ENCODE data around the gene SYNRG. TPM values are rescaled to one million over a fixed set of nuclear protein-coding genes. Genes with fewer than 3 reads are reported as not detected.

SYNRG gene
- total and polyA plus RNA-seq, 2 of the 13 experiments (the other 11 are each of a cell fraction or from before 2014, with no cell fraction given) = 7.3 to 8.7 TPM

GRCh38 chr17:37488009-37488604, 121.1 kb downstream of the SYNRG start (continued):
- TF ChIP-seq, protein P1, sequence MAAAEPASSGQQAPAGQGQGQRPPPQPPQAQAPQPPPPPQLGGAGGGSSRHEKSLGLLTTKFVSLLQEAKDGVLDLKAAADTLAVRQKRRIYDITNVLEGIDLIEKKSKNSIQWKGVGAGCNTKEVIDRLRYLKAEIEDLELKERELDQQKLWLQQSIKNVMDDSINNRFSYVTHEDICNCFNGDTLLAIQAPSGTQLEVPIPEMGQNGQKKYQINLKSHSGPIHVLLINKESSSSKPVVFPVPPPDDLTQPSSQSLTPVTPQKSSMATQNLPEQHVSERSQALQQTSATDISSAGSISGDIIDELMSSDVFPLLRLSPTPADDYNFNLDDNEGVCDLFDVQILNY (CRISPR knock-in tag; conservative IDR thresholded peaks at IDR 0.05) = no peak
- TF ChIP-seq, protein P2, sequence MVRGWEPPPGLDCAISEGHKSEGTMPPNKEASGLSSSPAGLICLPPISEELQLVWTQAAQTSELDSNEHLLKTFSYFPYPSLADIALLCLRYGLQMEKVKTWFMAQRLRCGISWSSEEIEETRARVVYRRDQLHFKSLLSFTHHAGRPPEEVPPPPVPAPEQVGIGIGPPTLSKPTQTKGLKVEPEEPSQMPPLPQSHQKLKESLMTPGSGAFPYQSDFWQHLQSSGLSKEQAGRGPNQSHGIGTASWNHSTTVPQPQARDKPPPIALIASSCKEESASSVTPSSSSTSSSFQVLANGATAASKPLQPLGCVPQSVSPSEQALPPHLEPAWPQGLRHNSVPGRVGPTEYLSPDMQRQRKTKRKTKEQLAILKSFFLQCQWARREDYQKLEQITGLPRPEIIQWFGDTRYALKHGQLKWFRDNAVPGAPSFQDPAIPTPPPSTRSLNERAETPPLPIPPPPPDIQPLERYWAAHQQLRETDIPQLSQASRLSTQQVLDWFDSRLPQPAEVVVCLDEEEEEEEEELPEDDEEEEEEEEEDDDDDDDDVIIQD (CRISPR knock-in tag; IDR thresholded peaks at IDR 0.05; ENCODE audit: low read depth) = peak; percentile 63; the same call in 1 of the 2 replicates
- TF ChIP-seq, protein P3, sequence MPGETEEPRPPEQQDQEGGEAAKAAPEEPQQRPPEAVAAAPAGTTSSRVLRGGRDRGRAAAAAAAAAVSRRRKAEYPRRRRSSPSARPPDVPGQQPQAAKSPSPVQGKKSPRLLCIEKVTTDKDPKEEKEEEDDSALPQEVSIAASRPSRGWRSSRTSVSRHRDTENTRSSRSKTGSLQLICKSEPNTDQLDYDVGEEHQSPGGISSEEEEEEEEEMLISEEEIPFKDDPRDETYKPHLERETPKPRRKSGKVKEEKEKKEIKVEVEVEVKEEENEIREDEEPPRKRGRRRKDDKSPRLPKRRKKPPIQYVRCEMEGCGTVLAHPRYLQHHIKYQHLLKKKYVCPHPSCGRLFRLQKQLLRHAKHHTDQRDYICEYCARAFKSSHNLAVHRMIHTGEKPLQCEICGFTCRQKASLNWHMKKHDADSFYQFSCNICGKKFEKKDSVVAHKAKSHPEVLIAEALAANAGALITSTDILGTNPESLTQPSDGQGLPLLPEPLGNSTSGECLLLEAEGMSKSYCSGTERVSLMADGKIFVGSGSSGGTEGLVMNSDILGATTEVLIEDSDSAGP (CRISPR knock-in tag; IDR thresholded peaks at IDR 0.05; ENCODE audit: borderline replicate concordance) = no peak
- TF ChIP-seq ZNF724P (CRISPR knock-in tag; IDR thresholded peaks at IDR 0.05; ENCODE audit: borderline replicate concordance) = no peak
- TF ChIP-seq, protein P4, sequence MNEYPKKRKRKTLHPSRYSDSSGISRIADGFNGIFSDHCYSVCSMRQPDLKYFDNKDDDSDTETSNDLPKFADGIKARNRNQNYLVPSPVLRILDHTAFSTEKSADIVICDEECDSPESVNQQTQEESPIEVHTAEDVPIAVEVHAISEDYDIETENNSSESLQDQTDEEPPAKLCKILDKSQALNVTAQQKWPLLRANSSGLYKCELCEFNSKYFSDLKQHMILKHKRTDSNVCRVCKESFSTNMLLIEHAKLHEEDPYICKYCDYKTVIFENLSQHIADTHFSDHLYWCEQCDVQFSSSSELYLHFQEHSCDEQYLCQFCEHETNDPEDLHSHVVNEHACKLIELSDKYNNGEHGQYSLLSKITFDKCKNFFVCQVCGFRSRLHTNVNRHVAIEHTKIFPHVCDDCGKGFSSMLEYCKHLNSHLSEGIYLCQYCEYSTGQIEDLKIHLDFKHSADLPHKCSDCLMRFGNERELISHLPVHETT (CRISPR knock-in tag; conservative IDR thresholded peaks at IDR 0.05) = no peak
- no peak for TF ChIP-seq ZNF547 (CRISPR knock-in tag; IDR thresholded peaks at IDR 0.05)
- TF ChIP-seq, protein P5, sequence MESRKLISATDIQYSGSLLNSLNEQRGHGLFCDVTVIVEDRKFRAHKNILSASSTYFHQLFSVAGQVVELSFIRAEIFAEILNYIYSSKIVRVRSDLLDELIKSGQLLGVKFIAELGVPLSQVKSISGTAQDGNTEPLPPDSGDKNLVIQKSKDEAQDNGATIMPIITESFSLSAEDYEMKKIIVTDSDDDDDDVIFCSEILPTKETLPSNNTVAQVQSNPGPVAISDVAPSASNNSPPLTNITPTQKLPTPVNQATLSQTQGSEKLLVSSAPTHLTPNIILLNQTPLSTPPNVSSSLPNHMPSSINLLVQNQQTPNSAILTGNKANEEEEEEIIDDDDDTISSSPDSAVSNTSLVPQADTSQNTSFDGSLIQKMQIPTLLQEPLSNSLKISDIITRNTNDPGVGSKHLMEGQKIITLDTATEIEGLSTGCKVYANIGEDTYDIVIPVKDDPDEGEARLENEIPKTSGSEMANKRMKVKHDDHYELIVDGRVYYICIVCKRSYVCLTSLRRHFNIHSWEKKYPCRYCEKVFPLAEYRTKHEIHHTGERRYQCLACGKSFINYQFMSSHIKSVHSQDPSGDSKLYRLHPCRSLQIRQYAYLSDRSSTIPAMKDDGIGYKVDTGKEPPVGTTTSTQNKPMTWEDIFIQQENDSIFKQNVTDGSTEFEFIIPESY (CRISPR knock-in tag; IDR thresholded peaks at IDR 0.05) = no peak
- no peak for TF ChIP-seq YY1 (IDR thresholded peaks at IDR 0.05; ENCODE audit: insufficient read depth, insufficient replicate concordance, low read depth, low read length)
- TF ChIP-seq NPAS2 (CRISPR knock-in tag; IDR thresholded peaks at IDR 0.05; ENCODE audit: borderline replicate concordance) = no peak
- TF ChIP-seq, protein P6, sequence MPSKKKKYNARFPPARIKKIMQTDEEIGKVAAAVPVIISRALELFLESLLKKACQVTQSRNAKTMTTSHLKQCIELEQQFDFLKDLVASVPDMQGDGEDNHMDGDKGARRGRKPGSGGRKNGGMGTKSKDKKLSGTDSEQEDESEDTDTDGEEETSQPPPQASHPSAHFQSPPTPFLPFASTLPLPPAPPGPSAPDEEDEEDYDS (CRISPR knock-in tag; IDR thresholded peaks at IDR 0.05) = peak; percentile 35; the same call in 1 of the 2 replicates
- TF ChIP-seq SIX1 (CRISPR knock-in tag; IDR thresholded peaks at IDR 0.05; ENCODE audit: borderline replicate concordance) = no peak
- TF ChIP-seq CHCHD3 (CRISPR knock-in tag; IDR thresholded peaks at IDR 0.05) = no peak
- TF ChIP-seq, protein P7, sequence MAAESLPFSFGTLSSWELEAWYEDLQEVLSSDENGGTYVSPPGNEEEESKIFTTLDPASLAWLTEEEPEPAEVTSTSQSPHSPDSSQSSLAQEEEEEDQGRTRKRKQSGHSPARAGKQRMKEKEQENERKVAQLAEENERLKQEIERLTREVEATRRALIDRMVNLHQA (CRISPR knock-in tag; IDR thresholded peaks at IDR 0.05) = no peak
- TF ChIP-seq CSRNP2 (CRISPR knock-in tag; conservative IDR thresholded peaks at IDR 0.05; ENCODE audit: low read depth) = no peak

Data from HepG2 (cell line).